Lung (tissue), 12 donors: ENCODE measurements around the gene TMEM253. TPM values are rescaled to one million over a fixed set of nuclear protein-coding genes. Genes with fewer than 3 reads are reported as not detected.

Experiments
- ATAC-seq: fragments of 200-7000 bp; cut with Tn5 transposase; one replicate; pipeline ENCODE4 v1.9.1; 2020; ENCODE audit warnings: moderate number of reproducible peaks; ENCODE audit not compliant: insufficient read depth, low FRiP score
- DNase-seq, 3 donors: peaks; one replicate each; pipeline ENCODE4 v3.0.0-alpha.2; 2013 to 2017
- H3K27ac ChIP-seq, 2 donors: one replicate each; pipeline ENCODE4 v1.5.1; 2013; ENCODE audit warnings: mild to moderate bottlenecking in 2 of 2, moderate library complexity in 2 of 2, control low read depth in 1 of 2, inconsistent platforms in 1 of 2, low read depth in 1 of 2, low read length in 1 of 2
- H3K27me3 ChIP-seq, 3 donors: one replicate each; pipeline ENCODE4 v1.5.1; 2013; ENCODE audit warnings: low read length in 2 of 3; ENCODE audit not compliant: control insufficient read depth in 3 of 3, insufficient read depth in 3 of 3
- H3K36me3 ChIP-seq, 4 donors: one replicate each; pipeline ENCODE4 v1.5.1; 2013; ENCODE audit warnings: low read length in 4 of 4, mild to moderate bottlenecking in 1 of 4, moderate library complexity in 1 of 4; ENCODE audit not compliant: control insufficient read depth in 4 of 4, insufficient read depth in 4 of 4
- H3K4me1 ChIP-seq, 5 donors: one replicate each; pipeline ENCODE4 v1.5.1; 2013; ENCODE audit warnings: low read length in 5 of 5, mild to moderate bottlenecking in 2 of 5, moderate library complexity in 1 of 5; ENCODE audit not compliant: control insufficient read depth in 5 of 5, insufficient read depth in 5 of 5
- H3K4me3 ChIP-seq: one replicate; pipeline ENCODE4 v1.5.1; 2013; ENCODE audit warnings: mild to moderate bottlenecking, control low read depth, moderate library complexity
- H3K9ac ChIP-seq, 2 donors: one replicate each; pipeline ENCODE4 v1.5.1; 2013; ENCODE audit warnings: low read length in 2 of 2, control low read depth in 1 of 2; ENCODE audit not compliant: insufficient read depth in 1 of 2
- H3K9me3 ChIP-seq, 4 donors: one replicate each; pipeline ENCODE4 v1.5.1; 2013; ENCODE audit warnings: low read length in 3 of 4, mild to moderate bottlenecking in 1 of 4, moderate library complexity in 1 of 4; ENCODE audit not compliant: control insufficient read depth in 4 of 4, insufficient read depth in 3 of 4
- CTCF ChIP-seq: IDR thresholded peaks from 2 replicates; pipeline ENCODE4 v1.5.1; 2012; ENCODE audit warnings: mild to moderate bottlenecking; ENCODE audit errors: control extremely low read depth, extremely low read depth
- WGBS, 2 donors: extraction: QIAGEN DNeasy Blood & Tissue Kit; methylation state at CpG; one replicate each; pipeline ENCODE4 v1.1.7; 2013; 5-methylcytosine and 5-hydroxymethylcytosine counted together
- polyA plus RNA-seq, 2 donors: library from polyadenylated mRNA; stranded (reverse); fragments of 200-250 nt; gene quantifications; one replicate each; pipeline ENCODE4 v1.2.1, GENCODE V29; 2013
- total RNA-seq, 2 donors: library from RNA; depleted of rRNA in 1 of 2; stranded (reverse); fragments of >200 nt in 1 of 2; gene quantifications; one replicate each; pipeline ENCODE4 v1.2.1, GENCODE V29; 2014 to 2021
- donor health status: control.
- donor health status: control.
- donor health status: Bipolar disorder and iron deficiency.
- donor health status: healthy.
- donor health status: DM: yes; HTN: yes; CAD: no.

The TMEM253 gene
- total and polyA plus RNA-seq, 4 donors: 0.20 to 0.52 (median 0.34) TPM

GRCh38 chr14:21072031-21072473, 28.8 kb upstream of the TMEM253 start:
- H3K9me3 ChIP-seq: no peaks in the 10 kb centered on the region

GRCh38 chr14:21072781-21073339, 28.0 kb upstream of the TMEM253 start:
- no peak for DNase-seq
- whole genome bisulfite sequencing, 2 donors: 85 to 86% methylated on average over 9 of the region's 9 CpGs
- H3K4me3 ChIP-seq: no peak overlapping the region
- no peaks in the 10 kb centered on the region for H3K9me3 ChIP-seq
- peak overlapping the region in 1 of 2 donors; percentile 42 for H3K27ac ChIP-seq
- H3K27me3 ChIP-seq: no peaks in the 10 kb centered on the region
- H3K9ac ChIP-seq: no peak overlapping the region
- H3K4me1 ChIP-seq: peaks cover 0 to 30% (median 0%) of the 10 kb centered on the region in 5 donors
- TF ChIP-seq CTCF: no peak
- ATAC-seq: no peak
- H3K36me3 ChIP-seq: peaks cover 5 to 44% (median 29%) of the 10 kb centered on the region in 4 donors

More at GRCh38 chr14:21072031-21072473, 28.8 kb upstream of the TMEM253 start:
- no peaks in the 10 kb centered on the region for H3K27me3 ChIP-seq
- H3K36me3 ChIP-seq: peaks cover 4 to 37% (median 25%) of the 10 kb centered on the region in 4 donors
- H3K4me3 ChIP-seq: no peak overlapping the region
- TF ChIP-seq CTCF: no peak
- peaks cover 0 to 30% (median 0%) of the 10 kb centered on the region in 5 donors for H3K4me1 ChIP-seq
- peak overlapping the region; percentile 87 to 93 for H3K27ac ChIP-seq
- WGBS, 2 donors: 6 to 34% methylated on average over 4 of the region's 4 CpGs
- H3K9ac ChIP-seq: peak overlapping the region; percentile 59 to 94
- DNase-seq (peak in 2 of 3 donors; percentile 71 to 74), ATAC-seq (no peak)

- ATAC-seq (no peak), DNase-seq (no peak)
- WGBS, 2 donors: 92% methylated on average over 9 of the region's 9 CpGs
- Histone ChIP-seq H3K4me1 (peaks cover 0 to 22% (median 0%) of the 10 kb centered on the region in 5 donors), H3K27ac (no peak overlapping the region), H3K9ac (no peak overlapping the region), H3K4me3 (no peak overlapping the region), H3K27me3 (no peaks in the 10 kb centered on the region), H3K36me3 (peaks cover 9 to 55% (median 39%) of the 10 kb centered on the region in 4 donors), H3K9me3 (no peaks in the 10 kb centered on the region)
- TF ChIP-seq CTCF: no peak
Measured at GRCh38 chr14:21073921-21074320, 26.9 kb upstream of the TMEM253 start.
